ENCODE measurements around the gene SRSF2. TPM values are rescaled to one million over a fixed set of nuclear protein-coding genes. Genes with fewer than 3 reads are reported as not detected.

SRSF2 gene
- total RNA-seq, 1 experiment from 2014 or later = 184 TPM

GRCh38 chr17:76696763-76697701 is 40.1 kb downstream of the SRSF2 start:
- in situ Hi-C loops (cut with HindIII; ENCODE audit: low pct_unique_long_range_greater_than_20kb, low sequenced_read_pairs) = no loop called here
- DNase-seq (ENCODE audit: low read depth, low spot score) = no peak

- no peak for DNase-seq (ENCODE audit: low read depth, low spot score)
- in situ Hi-C loops (cut with HindIII; ENCODE audit: low pct_unique_long_range_greater_than_20kb, low sequenced_read_pairs) = no loop called here
Observed at GRCh38 chr17:76695059-76695831, 41.9 kb downstream of the SRSF2 start.

- in situ Hi-C loops (cut with HindIII; ENCODE audit: low pct_unique_long_range_greater_than_20kb, low sequenced_read_pairs) = no loop called here
- no peak for DNase-seq (ENCODE audit: low read depth, low spot score)
Observed at GRCh38 chr17:76691379-76692191, 45.5 kb downstream of the SRSF2 start.

- in situ Hi-C loops (cut with HindIII; ENCODE audit: low pct_unique_long_range_greater_than_20kb, low sequenced_read_pairs) = no loop called here
Observed at GRCh38 chr17:76690596-76691280, 46.4 kb downstream of the SRSF2 start.

DNA sequence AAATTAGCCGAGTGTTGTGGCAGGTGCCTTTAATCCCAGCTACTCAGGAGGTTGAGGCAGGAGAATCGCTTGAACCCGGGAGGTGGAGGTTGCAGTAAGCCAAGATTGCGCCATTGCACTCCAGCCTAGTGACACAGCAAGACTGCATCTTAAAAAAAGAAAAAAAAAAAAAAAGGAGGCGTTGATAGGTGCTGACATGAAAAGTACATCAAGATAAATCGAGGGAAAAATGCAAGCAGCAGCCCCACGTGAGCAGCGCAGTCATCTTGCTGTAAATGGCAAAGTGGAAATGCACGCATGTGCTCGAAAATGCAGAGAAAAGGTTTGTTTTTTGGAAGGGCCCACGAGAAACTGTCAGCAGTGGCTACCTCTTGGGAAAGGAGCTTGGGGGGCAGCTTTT is 47.3 kb downstream of the SRSF2 start:
- DNase-seq (ENCODE audit: low read depth, low spot score) = no peak
- in situ Hi-C loops (cut with HindIII; ENCODE audit: low pct_unique_long_range_greater_than_20kb, low sequenced_read_pairs) = no loop called here

More at GRCh38 chr17:76690596-76691280, 46.4 kb downstream of the SRSF2 start:
- no peak for DNase-seq (ENCODE audit: low read depth, low spot score)

DNA sequence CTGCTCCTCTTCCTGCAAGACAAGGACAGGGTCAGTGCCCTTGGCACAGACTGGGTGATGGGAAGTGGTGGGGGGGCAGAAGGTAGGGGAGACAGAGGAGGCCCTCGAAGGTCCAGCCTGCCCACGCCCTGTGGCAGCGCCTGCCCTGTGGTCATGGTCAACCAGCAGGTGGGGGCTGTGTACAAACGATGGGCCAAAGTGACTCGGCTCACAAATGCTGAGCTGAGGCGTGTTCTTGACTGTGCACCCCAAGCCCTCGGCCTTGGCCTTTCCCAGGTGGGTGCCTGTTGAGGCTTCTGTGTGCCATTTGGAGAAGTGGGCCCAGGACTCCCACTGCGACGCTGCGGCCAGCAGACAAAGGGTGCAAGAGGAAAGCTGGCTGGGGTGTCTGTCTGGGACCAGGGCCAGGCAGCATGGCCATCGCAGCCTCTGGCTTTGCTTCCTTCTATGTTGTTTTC is 48.9 kb downstream of the SRSF2 start:
- in situ Hi-C loops (cut with HindIII; ENCODE audit: low pct_unique_long_range_greater_than_20kb, low sequenced_read_pairs) = no loop called here
- DNase-seq (ENCODE audit: low read depth, low spot score) = no peak

- in situ Hi-C loops (cut with HindIII; ENCODE audit: low pct_unique_long_range_greater_than_20kb, low sequenced_read_pairs) = no loop called here
Observed at GRCh38 chr17:76687298-76688164, 49.6 kb downstream of the SRSF2 start.

GRCh38 chr17:76686538-76687297 is 50.4 kb downstream of the SRSF2 start:
- in situ Hi-C loops (cut with HindIII; ENCODE audit: low pct_unique_long_range_greater_than_20kb, low sequenced_read_pairs) = no loop called here
- no peak for DNase-seq (ENCODE audit: low read depth, low spot score)

More at GRCh38 chr17:76687298-76688164, 49.6 kb downstream of the SRSF2 start:
- DNase-seq (ENCODE audit: low read depth, low spot score) = no peak

DNA sequence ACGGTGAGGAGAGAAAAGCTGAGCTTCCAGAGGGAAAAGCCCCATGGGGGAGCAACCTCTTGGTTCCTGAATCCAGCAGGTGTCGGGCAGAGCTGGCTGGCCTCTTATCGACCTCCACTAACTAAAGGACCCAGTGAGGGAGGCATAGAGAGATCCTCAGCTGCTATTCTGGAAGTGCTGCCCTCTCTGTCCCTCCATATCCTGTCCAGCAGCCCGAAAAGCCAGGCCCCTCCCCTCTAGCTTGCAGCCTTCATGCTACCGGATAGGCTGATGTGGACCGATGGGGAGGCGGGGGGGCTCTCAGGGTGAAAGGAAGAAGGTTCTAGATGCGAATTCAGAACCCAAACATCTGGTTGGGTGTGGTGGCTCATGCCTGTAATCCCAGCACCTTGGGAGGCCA is 51.3 kb downstream of the SRSF2 start:
- no peak for DNase-seq (ENCODE audit: low read depth, low spot score)
- in situ Hi-C loops (cut with HindIII; ENCODE audit: low pct_unique_long_range_greater_than_20kb, low sequenced_read_pairs) = no loop called here

GRCh38 chr17:76685366-76685765 is 51.8 kb downstream of the SRSF2 start:
- in situ Hi-C loops (cut with HindIII; ENCODE audit: low pct_unique_long_range_greater_than_20kb, low sequenced_read_pairs) = no loop called here
- DNase-seq (ENCODE audit: low read depth, low spot score) = no peak

DNA sequence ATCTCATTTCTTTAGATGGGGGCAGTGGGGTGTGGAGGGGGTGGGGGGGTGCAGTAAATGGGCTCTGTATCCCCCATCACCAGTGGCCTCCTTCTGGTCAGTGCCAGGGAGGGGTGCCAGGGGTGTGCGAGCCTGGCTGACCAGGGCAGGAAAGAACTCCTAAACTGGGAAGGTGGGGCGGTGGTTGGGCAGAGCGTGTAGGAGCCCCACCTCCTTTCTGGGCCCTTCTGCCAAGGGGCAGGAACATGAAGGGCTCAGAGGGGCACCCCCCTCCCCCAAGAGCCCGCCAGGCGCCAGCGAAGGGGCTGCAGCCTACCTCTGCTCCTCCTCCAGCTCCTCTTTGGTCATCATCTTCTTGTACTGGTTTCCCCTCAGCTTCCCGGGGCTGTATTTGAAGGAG is 52.4 kb downstream of the SRSF2 start:
- in situ Hi-C loops (cut with HindIII; ENCODE audit: low pct_unique_long_range_greater_than_20kb, low sequenced_read_pairs) = no loop called here

More for the DNA sequence above, 52.4 kb downstream of the SRSF2 start:
- DNase-seq (ENCODE audit: low read depth, low spot score) = no peak

Small RNA genes within 50 kb of the gene (small RNA-seq; reads per million reads assigned to genes)
- gene AC005837.3 (0 reads per million in 2 experiments), gene RF02271 (0 reads per million in 2 experiments), gene RNU6-97P (0 reads per million in 2 experiments), gene RNY4P36 (0 to 0.24 reads per million in 2 experiments)

Other genes with a start within 250 kb of the SRSF2 start
- 25.0 and 28.6 TPM in 2 replicates for gene RHBDF2, start 235.9 kb downstream of the SRSF2 start, total RNA-seq (2014; rRNA removed; shearing (Covaris generic))
- 122 TPM in 2 replicates for gene CYGB, start 199.6 kb downstream of the SRSF2 start, total RNA-seq (2014; rRNA removed; shearing (Covaris generic))
- 15.8 and 18.8 TPM in 2 replicates for gene PRCD, start 197.3 kb downstream of the SRSF2 start, total RNA-seq (2014; rRNA removed; shearing (Covaris generic))
- gene ST6GALNAC2, start 151.5 kb downstream of the SRSF2 start, total RNA-seq (2014; rRNA removed; shearing (Covaris generic)) = 77.4 and 96.3 TPM in 2 replicates
- 0.79 and 1.7 TPM in 2 replicates for gene ST6GALNAC1, start 93.6 kb downstream of the SRSF2 start, total RNA-seq (2014; rRNA removed; shearing (Covaris generic))
- 197 and 199 TPM in 2 replicates for gene MXRA7, start 26.4 kb downstream of the SRSF2 start, total RNA-seq (2014; rRNA removed; shearing (Covaris generic))
- gene JMJD6, start 10.7 kb downstream of the SRSF2 start, total RNA-seq (2014; rRNA removed; shearing (Covaris generic)) = 46.1 and 48.7 TPM in 2 replicates
- gene METTL23, start 10.5 kb downstream of the SRSF2 start, total RNA-seq (2014; rRNA removed; shearing (Covaris generic)) = 180 and 183 TPM in 2 replicates
- gene MFSD11, start 788 bp upstream of the SRSF2 start, total RNA-seq (2014; rRNA removed; shearing (Covaris generic)) = 41.4 and 42.3 TPM in 2 replicates
- 54.8 and 54.9 TPM in 2 replicates for gene MGAT5B, start 131.1 kb upstream of the SRSF2 start, total RNA-seq (2014; rRNA removed; shearing (Covaris generic))